Fibroblast of lung (primary cell): ENCODE data around the gene TUBB8. TPM values are rescaled to one million over a fixed set of nuclear protein-coding genes. Genes with fewer than 3 reads are reported as not detected.

Source experiments
- DNase-seq, 2 donors: peaks; one replicate each; pipeline versions ENCODE4 v3.0.0 to v3.0.0-alpha.2; 2010; ENCODE audit warnings: low read depth in 2 of 2
- H2AFZ ChIP-seq: 2 replicates; pipeline ENCODE4 v1.5.1; 2012; ENCODE audit warnings: low read length, control low read depth, inconsistent platforms
- H3K27ac ChIP-seq: 2 replicates; pipeline ENCODE4 v1.5.1; 2011; ENCODE audit warnings: low read length, control low read depth; ENCODE audit not compliant: insufficient read depth
- H3K27me3 ChIP-seq: 2 replicates; pipeline ENCODE4 v1.5.1; 2011; ENCODE audit warnings: mild to moderate bottlenecking, low read length; ENCODE audit not compliant: control insufficient read depth, insufficient read depth
- H3K36me3 ChIP-seq: 2 replicates; pipeline ENCODE4 v1.5.1; 2011; ENCODE audit warnings: low read length; ENCODE audit not compliant: control insufficient read depth, insufficient read depth
- H3K4me1 ChIP-seq: 2 replicates; pipeline ENCODE4 v1.5.1; 2011; ENCODE audit warnings: low read length; ENCODE audit not compliant: control insufficient read depth, insufficient read depth; ENCODE audit errors: extremely low read depth
- H3K4me2 ChIP-seq: 2 replicates; pipeline ENCODE4 v1.5.1; 2011; ENCODE audit warnings: low read length, control low read depth; ENCODE audit not compliant: insufficient read depth; ENCODE audit errors: extremely low read depth
- H3K4me3 ChIP-seq, 4 experiments: fragments of 200-600 bp in 1 of 4; sonication (generic) in 1 of 4; replicated peaks in 1 of 4; 2 replicates each; pipeline ENCODE4 v1.5.1; 2011 to 2016; ENCODE audit warnings: low read length in 4 of 4, low read depth in 3 of 4, mild to moderate bottlenecking in 3 of 4, control low read depth in 2 of 4, inconsistent platforms in 1 of 4, mixed read lengths in 1 of 4; ENCODE audit not compliant: insufficient read depth in 1 of 4; ENCODE audit errors: control extremely low read depth in 1 of 4
- H3K79me2 ChIP-seq: 2 replicates; pipeline ENCODE4 v1.5.1; 2012; ENCODE audit warnings: mild to moderate bottlenecking, low read length, inconsistent platforms; ENCODE audit not compliant: control insufficient read depth, insufficient read depth
- H3K9ac ChIP-seq: 2 replicates; pipeline ENCODE4 v1.5.1; 2011; ENCODE audit warnings: mild to moderate bottlenecking, low read length, control low read depth; ENCODE audit not compliant: insufficient read depth
- H3K9me3 ChIP-seq: 2 replicates; pipeline ENCODE4 v1.5.1; 2012; ENCODE audit warnings: low read depth, low read length; ENCODE audit not compliant: control insufficient read depth, insufficient read depth
- H4K20me1 ChIP-seq: 2 replicates; pipeline ENCODE4 v1.5.1; 2011; ENCODE audit warnings: low read length; ENCODE audit not compliant: control insufficient read depth, insufficient read depth; ENCODE audit errors: extremely low read depth
- EZH2 ChIP-seq: IDR thresholded peaks from 2 replicates; pipeline ENCODE4 v1.5.1; 2012; ENCODE audit warnings: low read length, control low read depth, mild to moderate bottlenecking; ENCODE audit errors: missing control alignments
- polyA plus RNA-seq, 2 donors: library from polyadenylated mRNA; depleted of rRNA in 1 of 2; stranded (reverse) in 1 of 2; unstranded in 1 of 2; fragments of >200 nt; gene quantifications; 2 replicates each; pipeline ENCODE4 v1.2.1, GENCODE V29; 2011 to 2012; ENCODE audit warnings: missing spikeins in 1 of 2
- total RNA-seq: library from RNA; depleted of rRNA; stranded (reverse); fragments of >200 nt; gene quantifications from 2 replicates; pipeline ENCODE4 v1.2.1, GENCODE V29; 2014
- TF ChIP-seq, protein P1 (sequence below), 2 donors: IDR thresholded peaks in 1 of 2; conservative IDR thresholded peaks in 1 of 2; 1 replicate in 1 of 2; 2 replicates in 1 of 2; pipeline ENCODE4 v1.5.1; 2011 to 2012; ENCODE audit warnings: low read length in 2 of 2, control low read depth in 1 of 2, inconsistent platforms in 1 of 2, low read depth in 1 of 2, mild to moderate bottlenecking in 1 of 2

The TUBB8 gene
- total and polyA plus RNA-seq, 2 donors (not counting 1 experiment from before 2014, with no cell fraction given) = not detected

DNA sequence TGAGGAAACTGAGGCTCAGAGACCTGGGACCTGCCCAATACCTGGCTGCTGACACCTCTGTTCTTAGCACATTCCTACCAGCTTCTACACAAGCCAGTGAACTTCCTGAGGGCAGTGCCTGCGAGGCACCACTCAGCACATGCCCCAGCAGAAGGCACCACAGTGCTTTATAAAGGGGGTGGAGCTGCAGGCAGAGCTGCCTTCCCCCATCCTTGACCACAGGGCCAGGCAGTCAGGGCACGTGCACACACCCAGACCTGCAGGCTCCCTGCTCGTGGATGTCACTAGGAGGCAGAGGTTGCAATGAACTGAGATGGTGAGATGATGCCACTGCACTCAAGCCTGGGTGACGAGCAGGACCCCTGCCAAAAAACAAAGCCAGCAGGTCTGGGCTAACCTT, 39.2 kb upstream of the TUBB8 start:
- H3K36me3 ChIP-seq = no peaks in the 10 kb centered on the region
- TF ChIP-seq EZH2 = no peak
- TF ChIP-seq, protein P1, sequence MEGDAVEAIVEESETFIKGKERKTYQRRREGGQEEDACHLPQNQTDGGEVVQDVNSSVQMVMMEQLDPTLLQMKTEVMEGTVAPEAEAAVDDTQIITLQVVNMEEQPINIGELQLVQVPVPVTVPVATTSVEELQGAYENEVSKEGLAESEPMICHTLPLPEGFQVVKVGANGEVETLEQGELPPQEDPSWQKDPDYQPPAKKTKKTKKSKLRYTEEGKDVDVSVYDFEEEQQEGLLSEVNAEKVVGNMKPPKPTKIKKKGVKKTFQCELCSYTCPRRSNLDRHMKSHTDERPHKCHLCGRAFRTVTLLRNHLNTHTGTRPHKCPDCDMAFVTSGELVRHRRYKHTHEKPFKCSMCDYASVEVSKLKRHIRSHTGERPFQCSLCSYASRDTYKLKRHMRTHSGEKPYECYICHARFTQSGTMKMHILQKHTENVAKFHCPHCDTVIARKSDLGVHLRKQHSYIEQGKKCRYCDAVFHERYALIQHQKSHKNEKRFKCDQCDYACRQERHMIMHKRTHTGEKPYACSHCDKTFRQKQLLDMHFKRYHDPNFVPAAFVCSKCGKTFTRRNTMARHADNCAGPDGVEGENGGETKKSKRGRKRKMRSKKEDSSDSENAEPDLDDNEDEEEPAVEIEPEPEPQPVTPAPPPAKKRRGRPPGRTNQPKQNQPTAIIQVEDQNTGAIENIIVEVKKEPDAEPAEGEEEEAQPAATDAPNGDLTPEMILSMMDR (conservative IDR thresholded peaks at IDR 0.05 in 1 of 2, IDR thresholded peaks at IDR 0.05 in 1 of 2; ENCODE audit: low read depth in 1 of 2, low read length in 2 of 2) = no peak

DNA sequence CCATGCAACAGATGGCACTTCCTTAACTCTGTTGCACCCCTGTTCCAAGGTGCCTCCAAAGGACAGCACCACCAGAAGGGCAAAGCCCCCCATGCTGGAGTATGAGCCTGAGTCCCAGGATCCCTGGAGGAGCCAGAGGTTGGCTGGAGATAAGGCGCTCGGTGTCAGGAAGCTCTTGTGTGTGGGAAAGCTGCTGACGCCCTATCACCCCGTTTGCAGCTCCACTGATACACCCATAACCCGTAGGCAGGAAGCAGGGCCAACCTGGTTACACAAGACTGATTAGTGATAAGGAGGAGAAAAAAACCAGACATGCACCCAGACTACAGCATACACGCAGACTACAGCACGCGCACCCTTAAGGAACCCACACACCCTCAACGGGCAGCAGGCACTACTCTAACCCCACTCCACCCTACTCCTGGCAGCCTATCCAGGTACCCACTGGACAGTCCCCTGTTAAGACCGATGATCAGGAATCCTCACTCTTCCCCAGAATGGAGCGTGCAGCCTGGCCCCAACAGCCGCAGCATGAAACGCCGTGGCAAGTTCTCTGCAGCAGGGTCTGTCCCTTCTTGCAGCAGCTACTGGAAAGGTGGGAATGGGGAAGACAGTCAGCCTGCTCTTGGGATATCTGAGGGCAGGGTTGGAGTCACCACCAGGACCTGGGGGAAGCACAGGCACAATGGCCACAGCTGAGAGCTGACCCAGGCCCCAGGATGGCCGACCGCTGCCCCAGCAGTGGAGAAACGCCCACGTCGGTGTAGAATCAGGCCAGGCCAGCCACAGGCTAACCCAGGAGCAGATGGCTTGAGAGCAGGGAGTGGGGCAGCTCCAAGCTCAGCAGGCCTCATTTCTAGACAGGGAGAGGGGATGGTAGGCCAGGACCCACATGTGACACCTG, 38.3 kb upstream of the TUBB8 start:
- no peak for TF ChIP-seq EZH2
- TF ChIP-seq, protein P1 (conservative IDR thresholded peaks at IDR 0.05 in 1 of 2, IDR thresholded peaks at IDR 0.05 in 1 of 2; ENCODE audit: low read depth in 1 of 2, low read length in 2 of 2) = no peak
- Histone ChIP-seq H4K20me1 (no peaks in the 10 kb centered on the region), H3K9ac (no peak overlapping the region), H3K4me1 (no peaks in the 10 kb centered on the region), H3K4me2 (no peak overlapping the region), H3K36me3 (no peaks in the 10 kb centered on the region), H2AFZ (no peak overlapping the region), H3K9me3 (no peaks in the 10 kb centered on the region), H3K27me3 (peaks cover 3% of the 10 kb centered on the region), H3K79me2 (no peaks in the 10 kb centered on the region), H3K27ac (no peak overlapping the region), H3K4me3 (no peak overlapping the region)
- DNase-seq = no peak

More for the DNA sequence above, 39.2 kb upstream of the TUBB8 start:
- H3K27ac ChIP-seq = no peak overlapping the region
- H3K4me1 ChIP-seq = no peaks in the 10 kb centered on the region
- H3K27me3 ChIP-seq = peaks cover 3% of the 10 kb centered on the region
- H3K4me2 ChIP-seq = no peak overlapping the region
- H3K4me3 ChIP-seq = no peak overlapping the region
- no peaks in the 10 kb centered on the region for H4K20me1 ChIP-seq
- H2AFZ ChIP-seq = no peak overlapping the region
- no peaks in the 10 kb centered on the region for H3K79me2 ChIP-seq
- DNase-seq = no peak
- no peak overlapping the region for H3K9ac ChIP-seq
- no peaks in the 10 kb centered on the region for H3K9me3 ChIP-seq

DNA sequence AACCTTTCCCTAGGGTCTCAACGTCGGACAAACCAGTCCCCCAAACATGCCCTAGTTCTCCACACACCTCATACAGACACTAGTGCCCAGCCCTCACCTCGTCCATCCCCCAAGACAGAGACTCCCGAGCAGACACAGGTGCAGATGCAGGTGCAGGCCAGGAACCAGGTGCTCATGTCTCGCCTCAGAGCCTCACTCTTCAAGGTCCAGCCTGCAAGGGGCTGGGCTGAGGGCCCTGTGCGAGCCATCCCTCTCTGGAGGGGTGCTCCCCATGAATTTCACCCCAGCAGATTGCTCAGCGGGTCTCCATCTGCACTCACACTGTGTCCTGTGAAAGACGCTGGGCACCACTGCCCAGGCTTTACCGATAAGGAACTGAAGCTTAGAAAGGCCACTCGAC, 36.9 kb upstream of the TUBB8 start:
- TF ChIP-seq, protein P1 (conservative IDR thresholded peaks at IDR 0.05 in 1 of 2, IDR thresholded peaks at IDR 0.05 in 1 of 2; ENCODE audit: low read depth in 1 of 2, low read length in 2 of 2) = no peak
- Histone ChIP-seq H4K20me1 (no peaks in the 10 kb centered on the region), H3K79me2 (no peaks in the 10 kb centered on the region), H3K4me2 (no peak overlapping the region), H3K36me3 (no peaks in the 10 kb centered on the region), H3K4me3 (no peak overlapping the region), H3K9ac (no peak overlapping the region), H3K27me3 (peaks cover 3% of the 10 kb centered on the region), H3K9me3 (no peaks in the 10 kb centered on the region), H2AFZ (no peak overlapping the region), H3K27ac (no peak overlapping the region), H3K4me1 (no peaks in the 10 kb centered on the region)
- DNase-seq = no peak
